Measurements from ENCODE around the gene MYO18B.

MYO18B gene

DNA sequence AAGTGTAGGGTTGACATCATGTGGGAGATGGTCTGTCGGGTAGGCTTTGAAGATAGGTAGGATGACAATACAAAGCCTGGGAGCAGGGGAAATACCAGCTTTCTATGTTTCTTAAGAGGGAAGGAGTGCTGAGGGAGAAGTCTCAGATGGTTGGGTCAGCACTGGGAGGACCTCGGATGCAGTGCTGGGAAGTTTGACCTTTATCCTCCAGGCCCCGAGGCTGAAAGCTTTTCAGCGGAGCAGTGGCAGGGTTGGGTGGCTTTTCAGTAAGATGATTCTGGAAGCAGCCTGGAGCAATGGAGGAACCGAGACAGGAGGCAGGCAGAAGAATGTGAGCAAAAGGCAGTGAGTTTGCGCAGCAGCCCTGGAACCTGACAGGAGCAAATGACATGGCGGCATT lies 43.5 kb upstream of the MYO18B start:
- Histone ChIP-seq H3K36me3 (replicated peaks; ENCODE audit: insufficient read depth, low read length) (no peaks in the 10 kb centered on the region), H3K4me3 (ENCODE audit: low read length) (no peak overlapping the region), H3K9me2 (replicated peaks; ENCODE audit: insufficient read depth, low read length) (no peaks in the 10 kb centered on the region), H3K9ac (ENCODE audit: low read length) (no peak overlapping the region), H2AFZ (ENCODE audit: low read length) (no peak overlapping the region), H4K20me1 (ENCODE audit: insufficient read depth, low read length) (no peaks in the 10 kb centered on the region), H3K4me1 (ENCODE audit: low read length) (no peaks in the 10 kb centered on the region), H3K79me2 (ENCODE audit: low read length) (no peaks in the 10 kb centered on the region), H3K9me3 (replicated peaks; ENCODE audit: insufficient read depth, low read length) (no peaks in the 10 kb centered on the region), H3K27ac (ENCODE audit: low read length) (no peak overlapping the region), H3K4me2 (ENCODE audit: low read depth, low read length) (no peak overlapping the region), H3F3A (ENCODE audit: insufficient read depth, low read length) (no peaks in the 10 kb centered on the region), H3K27me3 (replicated peaks; ENCODE audit: insufficient read depth, low read length) (no peaks in the 10 kb centered on the region)
- TF ChIP-seq, protein P1, sequence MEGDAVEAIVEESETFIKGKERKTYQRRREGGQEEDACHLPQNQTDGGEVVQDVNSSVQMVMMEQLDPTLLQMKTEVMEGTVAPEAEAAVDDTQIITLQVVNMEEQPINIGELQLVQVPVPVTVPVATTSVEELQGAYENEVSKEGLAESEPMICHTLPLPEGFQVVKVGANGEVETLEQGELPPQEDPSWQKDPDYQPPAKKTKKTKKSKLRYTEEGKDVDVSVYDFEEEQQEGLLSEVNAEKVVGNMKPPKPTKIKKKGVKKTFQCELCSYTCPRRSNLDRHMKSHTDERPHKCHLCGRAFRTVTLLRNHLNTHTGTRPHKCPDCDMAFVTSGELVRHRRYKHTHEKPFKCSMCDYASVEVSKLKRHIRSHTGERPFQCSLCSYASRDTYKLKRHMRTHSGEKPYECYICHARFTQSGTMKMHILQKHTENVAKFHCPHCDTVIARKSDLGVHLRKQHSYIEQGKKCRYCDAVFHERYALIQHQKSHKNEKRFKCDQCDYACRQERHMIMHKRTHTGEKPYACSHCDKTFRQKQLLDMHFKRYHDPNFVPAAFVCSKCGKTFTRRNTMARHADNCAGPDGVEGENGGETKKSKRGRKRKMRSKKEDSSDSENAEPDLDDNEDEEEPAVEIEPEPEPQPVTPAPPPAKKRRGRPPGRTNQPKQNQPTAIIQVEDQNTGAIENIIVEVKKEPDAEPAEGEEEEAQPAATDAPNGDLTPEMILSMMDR (IDR thresholded peaks at IDR 0.05; ENCODE audit: low read length) = no peak
- TF ChIP-seq EZH2phosphoT487 (IDR thresholded peaks at IDR 0.05; ENCODE audit: low read length) = no peak
- TF ChIP-seq EZH2 (optimal IDR thresholded peaks at IDR 0.05; ENCODE audit: low read depth, low read length) = no peak
- no peak for DNase-seq

- H3K36me3 ChIP-seq (replicated peaks; ENCODE audit: insufficient read depth, low read length) = no peaks in the 10 kb centered on the region
Measured at GRCh38 chr22:25698978-25699377, 43.0 kb upstream of the MYO18B start.

DNA sequence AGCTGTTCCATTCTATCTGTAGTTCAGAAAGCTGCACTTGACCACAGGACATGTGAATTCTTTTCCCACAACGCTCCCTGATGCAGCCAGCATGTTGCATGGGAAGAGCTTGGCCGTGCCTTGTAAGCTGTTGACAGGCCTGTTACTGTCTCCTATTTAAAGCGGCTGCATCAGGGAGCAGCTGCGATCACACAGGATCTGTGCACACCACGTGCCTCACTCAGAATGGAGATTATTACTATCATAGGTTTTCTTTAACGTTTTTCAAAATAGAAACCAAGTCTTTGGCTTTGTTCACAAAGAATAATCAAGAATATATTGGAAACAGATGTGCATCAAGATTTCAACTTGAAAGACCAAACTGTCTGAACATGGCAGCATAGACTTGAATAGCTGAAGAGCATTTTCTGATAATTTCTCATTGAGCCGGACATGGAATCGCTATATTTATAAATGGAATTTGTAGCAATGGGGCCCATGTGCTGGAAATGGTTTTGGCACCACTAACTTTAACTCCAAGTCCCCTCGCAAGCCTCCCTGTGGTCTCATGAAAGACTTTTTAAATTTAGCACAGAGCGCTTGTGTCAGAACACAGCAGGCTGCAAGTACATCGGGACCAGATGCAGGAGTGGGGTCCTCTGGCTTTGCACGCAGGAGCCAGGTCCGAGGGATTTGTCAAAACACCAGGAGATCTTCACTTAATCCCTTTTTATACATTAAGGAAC lies 40.8 kb upstream of the MYO18B start:
- no peaks in the 10 kb centered on the region for H3K36me3 ChIP-seq (replicated peaks; ENCODE audit: insufficient read depth, low read length)
- H3K79me2 ChIP-seq (ENCODE audit: low read length) = no peaks in the 10 kb centered on the region
- no peaks in the 10 kb centered on the region for H3K9me3 ChIP-seq (replicated peaks; ENCODE audit: insufficient read depth, low read length)
- no peaks in the 10 kb centered on the region for H4K20me1 ChIP-seq (ENCODE audit: insufficient read depth, low read length)
- H2AFZ ChIP-seq (ENCODE audit: low read length) = no peak overlapping the region
- H3K9ac ChIP-seq (ENCODE audit: low read length) = no peak overlapping the region
- no peak overlapping the region for H3K4me3 ChIP-seq (ENCODE audit: low read length)
- no peaks in the 10 kb centered on the region for H3K9me2 ChIP-seq (replicated peaks; ENCODE audit: insufficient read depth, low read length)
- no peak for DNase-seq
- no peaks in the 10 kb centered on the region for H3K4me1 ChIP-seq (ENCODE audit: low read length)
- no peak overlapping the region for H3K27ac ChIP-seq (ENCODE audit: low read length)
- no peaks in the 10 kb centered on the region for H3K27me3 ChIP-seq (replicated peaks; ENCODE audit: insufficient read depth, low read length)
- TF ChIP-seq, protein P1 (IDR thresholded peaks at IDR 0.05; ENCODE audit: low read length) = no peak
- no peak for TF ChIP-seq EZH2 (optimal IDR thresholded peaks at IDR 0.05; ENCODE audit: low read depth, low read length)
- no peak overlapping the region for H3K4me2 ChIP-seq (ENCODE audit: low read depth, low read length)
- H3F3A ChIP-seq (ENCODE audit: insufficient read depth, low read length) = no peaks in the 10 kb centered on the region

More at GRCh38 chr22:25698978-25699377, 43.0 kb upstream of the MYO18B start:
- no peak overlapping the region for H3K9ac ChIP-seq (ENCODE audit: low read length)
- H3K4me2 ChIP-seq (ENCODE audit: low read depth, low read length) = no peak overlapping the region
- H3K4me1 ChIP-seq (ENCODE audit: low read length) = no peaks in the 10 kb centered on the region
- no peaks in the 10 kb centered on the region for H3K9me2 ChIP-seq (replicated peaks; ENCODE audit: insufficient read depth, low read length)
- H4K20me1 ChIP-seq (ENCODE audit: insufficient read depth, low read length) = no peaks in the 10 kb centered on the region
- H3F3A ChIP-seq (ENCODE audit: insufficient read depth, low read length) = no peaks in the 10 kb centered on the region
- H3K9me3 ChIP-seq (replicated peaks; ENCODE audit: insufficient read depth, low read length) = no peaks in the 10 kb centered on the region
- no peak overlapping the region for H2AFZ ChIP-seq (ENCODE audit: low read length)
- H3K27ac ChIP-seq (ENCODE audit: low read length) = no peak overlapping the region
- H3K79me2 ChIP-seq (ENCODE audit: low read length) = no peaks in the 10 kb centered on the region
- no peaks in the 10 kb centered on the region for H3K27me3 ChIP-seq (replicated peaks; ENCODE audit: insufficient read depth, low read length)
- TF ChIP-seq EZH2phosphoT487 (IDR thresholded peaks at IDR 0.05; ENCODE audit: low read length) (no peak), EZH2 (optimal IDR thresholded peaks at IDR 0.05; ENCODE audit: low read depth, low read length) (no peak)
- TF ChIP-seq, protein P1 (IDR thresholded peaks at IDR 0.05; ENCODE audit: low read length) = no peak
- DNase-seq = no peak
- H3K4me3 ChIP-seq (ENCODE audit: low read length) = no peak overlapping the region
